IPS-18c (cell line): Measurements from ENCODE around the gene CIB4.

Source experiments
- H3K4me3 ChIP-seq: 2 replicates; pipeline ENCODE4 v1.7.0; 2013; ENCODE audit warnings: low read depth, mild to moderate bottlenecking, low read length, moderate library complexity; ENCODE audit not compliant: insufficient read depth
- H3K9me3 ChIP-seq: one replicate; pipeline ENCODE4 v1.6.1; 2013; ENCODE audit warnings: mild to moderate bottlenecking, low read length, moderate library complexity; ENCODE audit not compliant: control insufficient read depth, insufficient read depth

The CIB4 gene

GRCh38 chr2:26606847-26607190 is 34.3 kb downstream of the CIB4 start:
- Histone ChIP-seq H3K4me3 (no peak overlapping the region), H3K9me3 (no peaks in the 10 kb centered on the region)

- no peaks in the 10 kb centered on the region for H3K9me3 ChIP-seq
- no peak overlapping the region for H3K4me3 ChIP-seq
Measured at GRCh38 chr2:26605999-26606846, 34.9 kb downstream of the CIB4 start.

GRCh38 chr2:26605195-26605998 is 35.8 kb downstream of the CIB4 start:
- Histone ChIP-seq H3K9me3 (no peaks in the 10 kb centered on the region), H3K4me3 (no peak overlapping the region)

- Histone ChIP-seq H3K4me3 (no peak overlapping the region), H3K9me3 (no peaks in the 10 kb centered on the region)
Measured at GRCh38 chr2:26602575-26602974, 38.6 kb downstream of the CIB4 start.

GRCh38 chr2:26599387-26599786 is 41.8 kb downstream of the CIB4 start:
- H3K9me3 ChIP-seq = no peaks in the 10 kb centered on the region
- H3K4me3 ChIP-seq = no peak overlapping the region

- no peaks in the 10 kb centered on the region for H3K9me3 ChIP-seq
- H3K4me3 ChIP-seq = no peak overlapping the region
Measured at GRCh38 chr2:26598996-26599373, 42.2 kb downstream of the CIB4 start.

- Histone ChIP-seq H3K4me3 (no peak overlapping the region), H3K9me3 (no peaks in the 10 kb centered on the region)
Measured at GRCh38 chr2:26598336-26598995, 42.7 kb downstream of the CIB4 start.

- no peak overlapping the region for H3K4me3 ChIP-seq
Measured at GRCh38 chr2:26597197-26597596, 44.0 kb downstream of the CIB4 start.

GRCh38 chr2:26595146-26595545 is 46.0 kb downstream of the CIB4 start:
- no peak overlapping the region for H3K4me3 ChIP-seq
- no peaks in the 10 kb centered on the region for H3K9me3 ChIP-seq

More at GRCh38 chr2:26597197-26597596, 44.0 kb downstream of the CIB4 start:
- H3K9me3 ChIP-seq = no peaks in the 10 kb centered on the region

GRCh38 chr2:26591619-26592505 is 49.3 kb downstream of the CIB4 start:
- no peak overlapping the region for H3K4me3 ChIP-seq
- H3K9me3 ChIP-seq = no peaks in the 10 kb centered on the region

GRCh38 chr2:26590980-26591618 is 50.1 kb downstream of the CIB4 start:
- H3K4me3 ChIP-seq = no peak overlapping the region

GRCh38 chr2:26590508-26590907 is 50.7 kb downstream of the CIB4 start:
- H3K4me3 ChIP-seq = no peak overlapping the region

More at GRCh38 chr2:26590980-26591618, 50.1 kb downstream of the CIB4 start:
- no peaks in the 10 kb centered on the region for H3K9me3 ChIP-seq

GRCh38 chr2:26588576-26588975 is 52.6 kb downstream of the CIB4 start:
- H3K4me3 ChIP-seq = no peak overlapping the region
- no peaks in the 10 kb centered on the region for H3K9me3 ChIP-seq

More at GRCh38 chr2:26590508-26590907, 50.7 kb downstream of the CIB4 start:
- no peaks in the 10 kb centered on the region for H3K9me3 ChIP-seq

- Histone ChIP-seq H3K4me3 (no peak overlapping the region), H3K9me3 (no peaks in the 10 kb centered on the region)
Measured at GRCh38 chr2:26587994-26588393, 53.2 kb downstream of the CIB4 start.

- H3K4me3 ChIP-seq = no peak overlapping the region
- H3K9me3 ChIP-seq = no peaks in the 10 kb centered on the region
Measured at GRCh38 chr2:26585966-26586365, 55.2 kb downstream of the CIB4 start.

GRCh38 chr2:26585100-26585499 is 56.1 kb downstream of the CIB4 start:
- Histone ChIP-seq H3K4me3 (no peak overlapping the region), H3K9me3 (no peaks in the 10 kb centered on the region)
